Common myeloid progenitor, CD34-positive (primary cell): ENCODE results near the gene CACNB1.

Source experiments
- CTCF ChIA-PET: fragments of 350-600 bp; sonication (Branson Sonifier 250); formaldehyde crosslinking; loops from one replicate; lab custom pipeline; 2021; ENCODE audit warnings: antibody characterized with exemption; lab: Charles Lee
- POLR2A ChIA-PET: fragments of 350-600 bp; sonication (Branson Sonifier 250); formaldehyde crosslinking; loops from one replicate; lab custom pipeline; 2021; ENCODE audit warnings: antibody characterized with exemption; lab: Charles Lee
- DNase-seq, 3 donors: peaks; one replicate each; pipeline versions ENCODE4 v3.0.0 to v3.0.0-alpha.2; 2013
- H3K27ac ChIP-seq, 2 experiments: 1 replicate in 1 of 2; 2 replicates in 1 of 2; pipeline ENCODE4 v1.7.0; 2013; ENCODE audit warnings: inconsistent platforms in 2 of 2, low read length in 2 of 2, mild to moderate bottlenecking in 2 of 2, low read depth in 1 of 2, moderate library complexity in 1 of 2; ENCODE audit not compliant: severe bottlenecking in 2 of 2, insufficient read depth in 1 of 2, poor library complexity in 1 of 2
- H3K27me3 ChIP-seq, 5 experiments: replicated peaks in 2 of 5; 1 replicate in 3 of 5; 2 replicates in 2 of 5; pipeline versions ENCODE4 v1.6.1 to v1.7.0; 2013; ENCODE audit warnings: low read length in 4 of 5, mild to moderate bottlenecking in 2 of 5, moderate library complexity in 2 of 5, inconsistent platforms in 1 of 5; ENCODE audit not compliant: insufficient read depth in 5 of 5, control insufficient read depth in 4 of 5
- H3K36me3 ChIP-seq, 4 experiments: 1 replicate in 2 of 4; 2 replicates in 2 of 4; pipeline versions ENCODE4 v1.6.1 to v1.7.0; 2013; ENCODE audit warnings: low read length in 3 of 4, control low read depth in 1 of 4, mild to moderate bottlenecking in 1 of 4; ENCODE audit not compliant: control insufficient read depth in 4 of 4, insufficient read depth in 4 of 4
- H3K4me1 ChIP-seq, 4 experiments: 1 replicate in 3 of 4; 2 replicates in 1 of 4; pipeline versions ENCODE4 v1.6.1 to v1.7.1; 2013; ENCODE audit warnings: low read length in 3 of 4, mild to moderate bottlenecking in 3 of 4, control low read depth in 1 of 4, inconsistent platforms in 1 of 4, moderate library complexity in 1 of 4; ENCODE audit not compliant: control insufficient read depth in 4 of 4, insufficient read depth in 4 of 4; ENCODE audit errors: control extremely low read depth in 1 of 4
- H3K4me3 ChIP-seq, 7 experiments: 1 replicate in 4 of 7; 2 replicates in 3 of 7; pipeline versions ENCODE4 v1.5.1 to v1.7.0; 2013; ENCODE audit warnings: mild to moderate bottlenecking in 7 of 7, low read length in 6 of 7, moderate library complexity in 6 of 7, inconsistent platforms in 2 of 7, low read depth in 2 of 7, control low read depth in 1 of 7; ENCODE audit not compliant: insufficient read depth in 4 of 7, control insufficient read depth in 1 of 7; ENCODE audit errors: extremely low read depth in 1 of 7
- H3K9me3 ChIP-seq, 5 experiments: 1 replicate in 4 of 5; 2 replicates in 1 of 5; pipeline versions ENCODE4 v1.6.1 to v1.7.1; 2013; ENCODE audit warnings: low read length in 4 of 5, mild to moderate bottlenecking in 2 of 5, inconsistent platforms in 1 of 5, low read depth in 1 of 5, moderate library complexity in 1 of 5; ENCODE audit not compliant: control insufficient read depth in 4 of 5, insufficient read depth in 2 of 5; ENCODE audit errors: control extremely low read depth in 1 of 5
- WGBS: methylation state at CpG from one replicate; pipeline ENCODE4 v1.1.5; 2013; ENCODE audit not compliant: insufficient coverage; 5-methylcytosine and 5-hydroxymethylcytosine counted together

Gene CACNB1

DNA sequence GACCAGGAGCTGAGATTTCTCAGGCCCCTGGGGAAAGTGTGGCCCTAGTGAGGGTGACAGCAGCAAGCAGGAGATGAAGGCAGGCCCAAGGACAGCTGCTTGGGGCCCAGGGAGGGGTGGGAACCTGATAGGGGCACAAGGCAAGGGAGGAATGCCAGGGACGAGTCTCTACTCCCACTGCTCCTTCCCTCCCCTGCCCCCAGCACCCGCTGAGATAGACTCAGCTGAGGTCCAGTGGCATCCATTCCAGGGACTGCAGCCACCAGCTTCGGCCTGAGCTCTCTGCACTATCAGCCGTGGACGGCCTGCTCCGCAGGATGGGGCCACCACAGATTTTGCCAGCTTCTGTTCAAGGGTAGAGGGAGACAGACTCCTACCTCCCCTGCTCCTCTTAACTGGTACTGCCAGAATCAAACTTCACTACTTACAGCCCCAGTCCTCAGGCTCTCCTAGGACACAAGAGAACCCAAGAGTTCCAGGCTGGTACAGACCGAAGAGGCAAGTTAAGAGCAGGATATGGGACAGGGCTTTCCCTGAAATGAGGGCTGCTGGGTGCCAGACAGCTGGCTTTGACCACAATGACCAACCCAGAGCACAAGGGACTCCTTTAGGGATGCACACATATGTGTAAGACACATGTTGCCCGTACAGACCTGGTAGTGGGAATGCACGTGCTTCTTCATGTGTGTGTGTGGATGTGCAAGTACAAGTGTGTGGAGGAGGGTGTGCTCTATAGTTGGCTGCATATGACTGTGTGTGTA is 5.5 kb downstream of the CACNB1 start:
- Histone ChIP-seq H3K9me3 (no peaks in the 10 kb centered on the region), H3K36me3 (peaks cover 3 to 30% (median 14%) of the 10 kb centered on the region in 4 experiments)

DNA sequence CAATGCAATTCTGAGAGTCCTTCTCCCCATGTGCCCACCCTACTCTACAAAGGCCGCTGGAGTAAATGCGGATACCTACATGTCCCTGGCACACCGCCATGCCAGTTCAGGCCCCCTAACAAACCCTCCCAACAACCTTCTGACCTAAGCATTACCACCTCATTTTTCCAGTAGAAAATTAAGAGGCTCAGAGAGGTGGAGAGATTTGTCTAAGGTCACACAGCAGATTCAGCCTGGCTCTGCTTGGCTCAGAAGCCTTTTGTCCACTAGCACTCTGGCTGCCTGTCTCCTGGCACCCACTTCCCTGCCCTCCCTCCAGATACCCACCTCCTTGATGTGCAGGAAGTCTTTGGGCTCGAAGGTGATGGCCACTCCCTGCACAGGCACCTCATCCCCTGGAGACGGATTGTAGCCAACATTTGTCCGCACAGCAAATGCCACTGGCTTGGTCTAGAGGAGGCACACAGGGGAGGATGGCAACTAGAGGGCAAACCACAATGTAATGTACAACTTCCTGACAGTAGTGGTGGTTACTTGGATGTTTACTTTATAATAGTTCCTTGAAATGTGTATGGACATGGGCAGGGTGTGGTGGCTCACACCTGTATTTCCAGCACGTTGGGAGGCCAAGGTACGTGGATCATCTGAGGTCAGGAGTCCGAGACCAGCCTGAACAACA is 10.2 kb downstream of the CACNB1 start:
- Histone ChIP-seq H3K36me3 (peaks cover 5 to 50% (median 29%) of the 10 kb centered on the region in 4 experiments), H3K27me3 (no peaks in the 10 kb centered on the region), H3K9me3 (no peaks in the 10 kb centered on the region), H3K4me3 (no peak overlapping the region), H3K4me1 (peaks cover 0 to 5% (median 3%) of the 10 kb centered on the region in 4 experiments), H3K27ac (no peak overlapping the region)
- POLR2A ChIA-PET: no interaction called here
- DNase-seq: no peak
- WGBS: 86% methylated on average over 8 of the region's 9 CpGs
- CTCF ChIA-PET: interaction anchor here (1.0 to 1.5 kb wide), 2 partner anchors 23 to 119 kb away, joined by 3 read pairs; no protein-coding TSS in a partner anchor

More for the DNA sequence above, 5.5 kb downstream of the CACNB1 start:
- H3K27me3 ChIP-seq: no peaks in the 10 kb centered on the region
- CTCF ChIA-PET: interaction anchor here (0.9 to 2.4 kb wide), 6 partner anchors 15 to 52 kb away, joined by 3 to 8 read pairs (median 4); no protein-coding TSS in a partner anchor
- H3K27ac ChIP-seq: no peak overlapping the region
- POLR2A ChIA-PET: no interaction called here
- no peak overlapping the region for H3K4me3 ChIP-seq
- 100% methylated on average over 5 of the region's 9 CpGs for WGBS
- peaks cover 0 to 22% (median 20%) of the 10 kb centered on the region in 4 experiments for H3K4me1 ChIP-seq
- no peak for DNase-seq

- H3K27ac ChIP-seq: no peak overlapping the region
- no peaks in the 10 kb centered on the region for H3K27me3 ChIP-seq
- 100% methylated on average over 9 of the region's 15 CpGs for WGBS
- H3K9me3 ChIP-seq: no peaks in the 10 kb centered on the region
- peaks cover 0 to 5% (median 3%) of the 10 kb centered on the region in 4 experiments for H3K4me1 ChIP-seq
- peaks cover 5 to 44% (median 26%) of the 10 kb centered on the region in 4 experiments for H3K36me3 ChIP-seq
- DNase-seq: no peak
- no peak overlapping the region for H3K4me3 ChIP-seq
- CTCF ChIA-PET: interaction anchor here (0.9 to 1.5 kb wide), 3 partner anchors 22 to 118 kb away, joined by 3 read pairs; no protein-coding TSS in a partner anchor
- POLR2A ChIA-PET: no interaction called here
These were observed 10.9 kb downstream of the CACNB1 start for GRCh38 chr17:39186481-39187002.

GRCh38 chr17:39183720-39184119 is 13.7 kb downstream of the CACNB1 start:
- Histone ChIP-seq H3K9me3 (no peaks in the 10 kb centered on the region), H3K4me3 (no peak overlapping the region), H3K36me3 (peaks cover 5 to 39% (median 22%) of the 10 kb centered on the region in 4 experiments), H3K27me3 (no peaks in the 10 kb centered on the region), H3K4me1 (peaks cover 0 to 5% (median 3%) of the 10 kb centered on the region in 4 experiments), H3K27ac (no peak overlapping the region)
- ChIA-PET CTCF (interaction anchor here (0.8 to 2.7 kb wide), 6 partner anchors 9 to 19 kb away, joined by 3 to 14 read pairs (median 5); partner anchors contain the start of gene ARL5C), POLR2A (no interaction called here)
- WGBS: 100% methylated on average over 1 of the region's 10 CpGs
- no peak for DNase-seq

- 100% methylated on average over 2 of the region's 5 CpGs for WGBS
- Histone ChIP-seq H3K27ac (no peak overlapping the region), H3K9me3 (no peaks in the 10 kb centered on the region), H3K27me3 (no peaks in the 10 kb centered on the region), H3K4me3 (no peak overlapping the region), H3K4me1 (peaks cover 0 to 5% (median 3%) of the 10 kb centered on the region in 4 experiments), H3K36me3 (peaks cover 5 to 39% (median 23%) of the 10 kb centered on the region in 4 experiments)
- ChIA-PET CTCF (interaction anchor here (0.7 to 2.7 kb wide), 7 partner anchors 8 to 61 kb away, joined by 3 to 14 read pairs (median 5); partner anchors contain the start of gene ARL5C), POLR2A (no interaction called here)
- no peak for DNase-seq
These were observed 14.4 kb downstream of the CACNB1 start for GRCh38 chr17:39183045-39183444.

DNA sequence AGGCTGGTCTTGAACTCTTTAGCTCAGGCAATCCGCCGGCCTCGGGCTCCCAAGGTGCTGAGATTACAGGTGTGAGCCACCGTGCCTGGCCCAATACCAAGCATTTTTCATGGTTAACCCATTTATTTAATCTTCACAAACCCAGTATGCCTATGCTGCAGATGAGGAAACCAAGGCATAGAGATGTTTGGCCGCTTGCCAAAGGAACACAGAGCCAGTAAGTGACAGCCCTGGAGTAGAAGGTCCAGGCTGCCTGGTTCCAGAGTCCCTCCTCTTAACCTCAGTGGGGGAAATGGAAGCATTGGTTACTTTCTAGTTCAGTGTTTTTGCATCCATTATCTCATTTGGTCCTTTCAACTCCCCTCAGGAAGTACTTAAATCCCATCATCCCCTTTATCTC is 16.2 kb downstream of the CACNB1 start:
- POLR2A ChIA-PET: no interaction called here
- 92% methylated on average over 2 of the region's 5 CpGs for WGBS
- Histone ChIP-seq H3K36me3 (peaks cover 5 to 45% (median 19%) of the 10 kb centered on the region in 4 experiments), H3K4me1 (peaks cover 0 to under 1% (median 0%) of the 10 kb centered on the region in 4 experiments), H3K27me3 (no peaks in the 10 kb centered on the region), H3K27ac (no peak overlapping the region), H3K4me3 (no peak overlapping the region), H3K9me3 (no peaks in the 10 kb centered on the region)
- CTCF ChIA-PET: no interaction called here
- DNase-seq: no peak
